GM19468 (cell line): ENCODE measurements around the gene KEAP1.
"Not testable (repeated sequence)": the region's sequence is repeated elsewhere in the genome, so short reads cannot be mapped to it uniquely, and the experiment has no call there.

ENCODE experiments used
- ATAC-seq: cut with Tn5 transposase; IDR thresholded peaks from one replicate; pipeline ENCODE4 v1.9.1; 2021; ENCODE audit warnings: mild to moderate bottlenecking, moderate library complexity, moderate number of reproducible peaks; ENCODE audit not compliant: unreplicated experiment; ENCODE audit errors: extremely low read depth

The KEAP1 gene

GRCh38 chr19:10526887-10527286, 23.7 kb upstream of the KEAP1 start:
- ATAC-seq: not testable (repeated sequence)

GRCh38 chr19:10525636-10526035, 22.5 kb upstream of the KEAP1 start:
- no peak for ATAC-seq

GRCh38 chr19:10523135-10523636, 20.0 kb upstream of the KEAP1 start:
- no peak for ATAC-seq

GRCh38 chr19:10521461-10522171, 18.5 kb upstream of the KEAP1 start:
- ATAC-seq: no peak

GRCh38 chr19:10520652-10521318, 17.6 kb upstream of the KEAP1 start:
- ATAC-seq: no peak

- ATAC-seq: no peak
Measured at GRCh38 chr19:10519421-10519820, 16.3 kb upstream of the KEAP1 start.

GRCh38 chr19:10518444-10519361, 15.5 kb upstream of the KEAP1 start:
- ATAC-seq: no peak

GRCh38 chr19:10517760-10518443, 14.7 kb upstream of the KEAP1 start:
- no peak for ATAC-seq

GRCh38 chr19:10517361-10517759, 14.2 kb upstream of the KEAP1 start, which contains the start of gene S1PR5:
Gene S1PR5 (minus strand): TSS chr19:10517447. CDS start chr19:10515011, 2,436 bp downstream.
- no peak for ATAC-seq

- no peak for ATAC-seq
Measured at GRCh38 chr19:10516671-10517286, 13.6 kb upstream of the KEAP1 start.

GRCh38 chr19:10516064-10516385, 12.9 kb upstream of the KEAP1 start:
- ATAC-seq: no peak

- no peak for ATAC-seq
Measured at GRCh38 chr19:10514211-10515145, 11.3 kb upstream of the KEAP1 start.

- ATAC-seq: no peak
Measured at GRCh38 chr19:10513223-10513622, 10.1 kb upstream of the KEAP1 start.

- no peak for ATAC-seq
Measured at GRCh38 chr19:10510301-10510802, 7.2 kb upstream of the KEAP1 start.

GRCh38 chr19:10508707-10509106, 5.6 kb upstream of the KEAP1 start:
- ATAC-seq: no peak

GRCh38 chr19:10508036-10508435, 4.9 kb upstream of the KEAP1 start:
- ATAC-seq: no peak

GRCh38 chr19:10505583-10506229, 2.5 kb upstream of the KEAP1 start:
- no peak for ATAC-seq

GRCh38 chr19:10502524-10503001, 593 bp downstream of the KEAP1 start:
- ATAC-seq: peak; percentile 79
